GM18517 (cell line): Measurements from ENCODE around the gene GRID1.

Source experiments
- ATAC-seq: cut with Tn5 transposase; IDR thresholded peaks from one replicate; pipeline ENCODE4 v1.9.1; 2021; ENCODE audit warnings: mild to moderate bottlenecking, moderate library complexity; ENCODE audit not compliant: unreplicated experiment

The GRID1 gene

DNA sequence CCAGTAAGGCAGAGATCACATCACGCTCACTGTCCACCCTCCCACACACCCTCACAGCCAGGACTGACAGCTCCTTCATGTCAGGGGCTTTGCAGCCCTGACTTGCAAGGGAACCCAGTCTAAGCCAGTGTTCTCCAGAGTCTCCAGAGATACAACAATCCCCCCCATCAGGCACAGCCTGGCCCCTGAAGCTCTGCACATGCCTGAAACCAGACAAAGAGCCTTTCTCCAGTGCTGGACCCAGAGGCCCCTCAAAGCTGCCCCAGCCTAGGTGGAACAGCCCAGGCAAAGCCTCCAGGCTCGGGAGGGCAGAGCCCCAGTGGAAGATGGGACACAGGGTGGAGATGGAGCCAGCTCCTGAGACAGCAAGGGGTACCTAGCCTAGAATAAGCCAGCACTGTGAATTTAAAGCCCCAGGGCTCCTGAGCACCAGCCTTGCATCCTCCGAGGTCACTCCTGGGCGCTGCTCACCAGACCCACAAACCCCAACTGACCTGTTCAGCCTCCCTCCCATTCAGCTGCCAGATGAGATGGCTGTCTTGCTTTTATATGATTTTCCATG, 50.2 kb downstream of the GRID1 start:
- no peak for ATAC-seq

DNA sequence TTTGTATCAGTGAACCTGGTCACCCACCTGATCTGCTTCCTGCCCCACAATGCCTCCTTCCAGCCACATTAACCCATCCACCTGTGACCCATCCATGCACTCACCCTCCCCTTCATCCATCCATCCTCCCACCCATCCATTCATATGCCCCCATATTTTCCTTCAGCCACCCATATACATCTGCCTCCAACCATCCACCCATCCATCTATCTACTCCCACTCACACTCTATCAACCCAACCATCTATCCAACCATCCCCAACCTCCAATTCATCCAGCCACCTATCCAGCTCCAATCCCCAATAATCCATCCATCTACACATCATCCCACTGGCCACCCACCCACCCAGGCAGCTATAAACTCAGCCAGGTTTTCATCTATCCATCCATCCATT, 51.0 kb downstream of the GRID1 start:
- no peak for ATAC-seq

DNA sequence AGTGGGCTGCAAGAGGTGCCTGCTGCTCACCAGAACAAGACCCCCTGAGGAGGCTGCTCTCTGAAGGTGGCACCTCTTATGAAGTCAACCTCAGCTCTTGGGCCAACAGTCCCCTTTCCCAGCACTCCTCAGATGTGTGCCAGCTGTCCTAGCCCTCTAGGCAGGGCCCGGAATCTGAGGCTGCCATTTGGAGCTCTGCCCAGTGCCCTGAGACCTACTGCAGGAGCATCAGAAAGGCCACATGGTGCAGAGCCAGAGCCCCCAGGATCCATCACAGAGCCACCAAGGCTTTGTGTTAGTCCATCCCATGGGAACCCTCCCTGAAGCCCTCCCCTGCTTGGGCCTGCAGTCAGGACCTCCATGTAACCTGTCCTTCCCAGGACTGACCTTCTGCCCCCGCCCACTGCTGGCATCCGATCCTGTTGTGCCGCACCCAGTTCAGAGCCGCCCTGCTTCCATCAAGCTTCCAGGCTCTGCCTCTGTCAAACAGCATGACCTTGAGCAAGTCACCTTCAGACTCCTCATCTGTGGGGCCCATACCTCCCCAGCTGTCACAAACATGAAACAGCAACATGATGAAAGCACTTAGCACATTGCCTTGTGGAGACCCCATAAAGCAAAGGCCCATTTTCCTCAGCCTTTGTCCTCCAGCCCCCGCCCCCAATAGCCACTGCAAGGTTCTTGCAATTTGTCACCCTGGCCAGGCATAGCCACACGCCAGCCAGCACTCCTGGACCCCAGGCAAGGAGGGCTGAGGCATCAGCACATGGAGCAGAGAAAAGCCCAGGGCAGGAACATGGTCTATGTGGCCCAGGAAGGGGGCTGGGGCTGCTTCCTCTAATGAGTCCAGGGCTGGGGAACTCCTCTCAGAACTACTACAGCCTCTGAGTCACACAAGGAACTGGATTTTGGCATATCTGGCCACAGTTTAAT, 51.7 kb downstream of the GRID1 start:
- no peak for ATAC-seq

DNA sequence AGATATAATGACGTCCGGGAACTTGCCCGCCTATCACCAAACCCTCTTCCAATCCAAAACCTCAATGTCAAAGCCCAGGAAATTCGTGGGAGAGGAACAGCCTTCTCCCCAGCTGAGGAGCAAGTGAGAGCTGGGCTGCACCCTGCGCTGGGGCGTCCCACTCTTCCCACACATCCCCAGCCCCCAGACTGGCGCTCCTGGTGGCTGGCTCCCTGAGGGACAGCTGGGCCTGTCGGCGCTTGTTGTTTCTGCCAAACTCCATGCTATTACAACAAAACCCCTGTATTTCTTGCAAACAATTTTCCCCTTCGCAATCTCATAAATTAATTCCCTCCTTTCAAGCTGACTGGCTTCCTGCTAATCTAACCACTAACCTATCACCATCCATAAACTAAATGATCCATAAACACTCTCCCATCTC, 53.0 kb downstream of the GRID1 start:
- no peak for ATAC-seq

DNA sequence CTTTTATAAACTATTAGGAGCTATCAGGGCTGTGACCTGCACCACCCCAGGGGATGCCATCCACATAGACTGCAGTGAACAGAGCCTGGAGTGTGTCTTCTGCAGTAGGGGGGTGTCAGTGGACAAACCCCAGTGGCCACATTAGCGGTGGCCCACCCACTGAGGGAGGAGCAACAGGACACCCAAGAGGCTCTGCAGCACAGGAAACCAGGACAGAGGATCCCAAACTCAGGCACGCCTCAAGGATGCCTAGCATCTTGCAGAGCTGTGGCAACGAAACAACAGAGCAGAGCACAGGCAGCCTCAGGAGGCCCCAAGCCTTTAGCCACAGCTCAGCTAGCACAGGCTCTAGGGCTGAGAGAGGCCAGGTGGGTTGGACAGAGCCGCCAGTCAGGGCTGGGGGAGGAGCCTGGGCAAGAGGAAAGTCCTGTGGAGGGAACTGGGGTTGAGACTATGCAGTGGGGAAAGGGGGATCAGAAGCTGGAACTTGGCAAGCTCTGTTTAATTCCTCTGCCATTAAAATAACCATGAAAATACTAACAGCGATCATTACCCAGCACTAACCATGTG, 53.8 kb downstream of the GRID1 start:
- ATAC-seq, result no peak

DNA sequence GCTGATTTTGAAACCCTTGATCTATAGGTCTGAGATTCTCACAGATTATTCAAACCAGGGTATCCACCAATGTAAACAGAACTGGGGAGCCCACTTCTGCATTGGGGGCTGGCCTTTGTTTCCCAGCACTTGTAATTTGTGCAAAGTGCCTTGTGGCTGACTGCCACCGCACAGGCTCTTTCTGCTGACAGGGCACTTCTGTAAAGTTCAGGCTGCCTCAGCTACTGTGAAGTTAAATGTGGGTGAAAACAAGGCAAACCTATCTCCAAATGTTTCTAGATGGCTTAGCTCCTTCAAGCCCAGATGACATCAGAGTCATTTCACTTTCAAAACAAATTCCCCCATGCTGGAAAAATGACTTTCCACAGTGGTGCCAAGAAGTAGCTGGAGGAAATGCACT, 54.7 kb downstream of the GRID1 start:
- no peak for ATAC-seq

DNA sequence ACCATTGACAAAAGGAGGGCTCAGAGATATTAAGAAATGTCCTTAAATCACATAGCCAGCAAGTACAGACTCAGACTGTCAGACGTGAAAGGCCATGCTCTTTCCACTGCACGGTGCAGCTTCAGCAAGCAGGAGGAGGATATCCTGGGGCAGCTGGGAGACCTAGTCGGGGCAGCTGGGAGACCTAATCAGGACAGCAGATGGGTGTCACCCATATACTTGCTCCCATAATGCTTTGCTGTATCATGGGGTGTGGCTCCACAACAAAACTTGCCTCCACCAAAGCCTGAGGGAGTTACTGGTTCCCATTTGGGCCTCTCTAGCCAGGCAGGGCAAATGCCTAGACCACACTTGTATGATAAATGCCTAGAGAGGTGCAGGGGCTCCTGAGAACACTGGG, 55.4 kb downstream of the GRID1 start:
- no peak for ATAC-seq

DNA sequence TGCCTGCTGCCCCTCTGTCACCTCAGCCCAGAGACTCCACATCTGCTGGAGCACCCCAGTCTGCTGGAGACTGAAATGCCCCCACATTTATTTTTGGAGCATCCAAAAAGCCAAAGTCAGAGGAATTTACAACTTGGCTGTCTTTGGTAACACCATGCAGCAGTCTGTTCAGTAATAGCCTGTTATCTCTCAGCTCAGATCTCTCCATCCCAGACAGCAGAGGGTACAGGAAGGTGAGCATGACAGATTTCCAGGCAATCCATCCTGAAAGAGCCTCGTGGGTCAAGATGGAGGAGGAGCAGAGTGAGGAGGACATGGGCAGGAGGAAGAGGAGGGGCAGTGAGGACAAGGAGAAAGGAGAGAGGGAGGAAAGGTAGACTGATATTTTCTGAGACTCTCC, 55.9 kb downstream of the GRID1 start:
- no peak for ATAC-seq

DNA sequence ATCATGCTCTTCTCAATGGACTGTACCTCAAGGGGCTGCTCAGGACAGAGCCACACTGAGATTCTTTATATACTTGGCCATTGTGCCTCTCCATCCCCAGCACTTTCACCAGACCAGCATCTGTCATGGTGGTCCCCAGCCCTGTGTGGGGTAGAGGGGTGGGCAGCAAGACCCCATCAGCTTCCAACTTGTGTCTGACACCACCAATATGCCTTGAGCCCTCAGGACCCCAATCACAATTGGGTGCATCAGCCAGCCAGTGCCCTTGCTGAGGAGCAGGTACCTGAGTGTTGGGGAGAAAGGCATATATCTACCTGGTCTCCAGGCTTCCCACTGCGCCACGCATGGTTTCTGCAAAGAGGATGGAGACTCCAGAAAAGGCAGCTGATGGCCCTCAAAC, 56.3 kb downstream of the GRID1 start:
- ATAC-seq, result no peak

DNA sequence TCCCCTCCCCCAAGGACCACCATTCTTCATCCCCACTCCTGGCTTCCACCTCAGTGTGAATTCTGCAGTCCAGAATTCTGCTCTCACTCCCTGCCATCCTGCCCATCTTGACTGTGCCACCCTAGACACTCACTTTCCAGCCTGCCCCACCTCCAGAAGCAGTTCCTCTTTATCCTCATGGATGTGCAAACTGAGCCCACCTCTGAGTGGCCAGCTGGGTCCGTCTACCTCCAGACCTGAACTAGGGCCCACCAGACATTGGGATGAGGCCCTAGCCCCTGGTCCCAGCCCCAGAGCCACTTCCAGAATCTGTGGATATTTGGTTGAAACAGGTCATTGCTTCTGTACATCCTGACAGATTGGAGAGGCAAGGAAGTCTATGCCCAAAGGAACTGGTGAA, 58.5 kb downstream of the GRID1 start:
- ATAC-seq, result no peak

DNA sequence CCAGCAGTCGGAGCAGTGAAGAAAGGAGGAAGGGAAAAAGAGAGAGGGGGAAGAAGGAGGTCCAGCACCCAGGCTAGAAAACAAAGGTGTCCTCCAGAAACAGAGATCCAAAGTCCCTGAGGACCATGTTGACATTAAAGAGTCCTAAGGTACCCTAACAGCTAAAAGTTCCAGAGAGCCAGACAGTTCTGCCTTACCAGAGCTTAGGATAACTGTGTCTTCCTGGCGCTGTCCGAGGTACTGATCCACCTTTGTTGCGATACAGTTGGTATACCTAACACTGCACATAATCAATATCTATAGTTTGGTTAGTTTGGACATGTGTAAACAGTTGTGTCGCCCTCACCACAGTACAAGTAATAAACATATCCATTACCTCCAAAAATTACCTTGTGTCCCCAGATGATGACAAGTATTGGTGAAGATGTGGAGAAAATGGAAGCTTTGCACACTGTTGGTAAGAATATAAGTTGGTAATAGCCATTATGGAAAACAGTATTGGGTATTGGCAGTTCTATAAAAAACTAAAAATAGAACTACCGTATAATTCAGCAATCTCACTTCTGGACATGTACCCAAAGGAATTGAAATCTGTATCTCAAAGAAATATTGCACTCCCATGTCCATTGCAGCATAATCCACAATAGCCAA, 59.8 kb downstream of the GRID1 start:
- no peak for ATAC-seq

DNA sequence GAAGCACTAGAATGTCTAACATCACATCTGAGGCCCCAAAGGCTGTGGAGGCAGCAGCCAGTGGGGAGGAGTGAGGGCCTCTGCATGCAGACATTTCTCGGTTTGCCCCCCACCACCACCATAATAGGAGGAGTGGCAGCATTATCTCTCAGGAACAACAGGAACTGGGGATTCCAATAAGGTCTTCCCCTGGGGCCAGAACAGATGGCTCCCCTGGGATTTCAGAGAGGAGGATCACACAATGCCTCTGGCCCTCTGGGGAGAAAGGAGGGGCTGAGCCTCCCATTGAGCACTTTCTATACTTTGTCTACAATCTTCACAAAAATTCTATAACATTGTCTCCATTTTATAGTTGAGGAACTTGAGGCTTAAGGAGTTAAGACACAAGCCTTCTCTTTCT, 61.1 kb downstream of the GRID1 start:
- no peak for ATAC-seq

DNA sequence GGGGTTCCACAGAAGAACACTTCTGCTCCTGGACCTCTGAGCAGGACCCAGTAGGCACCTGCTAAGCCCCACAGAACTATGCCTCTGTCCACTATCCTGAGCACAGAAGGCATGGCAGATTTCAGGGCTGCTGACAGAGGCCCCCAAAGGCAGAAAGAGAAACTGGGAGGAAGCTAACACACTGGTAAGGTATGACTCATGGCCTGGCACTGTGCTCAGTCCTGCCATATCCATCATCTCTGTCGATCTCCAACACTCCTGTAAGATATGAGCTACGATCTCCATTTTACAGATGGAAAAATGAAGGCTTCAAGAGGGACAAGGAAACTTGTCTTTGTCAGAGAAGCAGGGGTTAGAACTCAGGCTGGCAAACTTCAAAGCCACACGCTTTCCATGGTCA, 62.2 kb downstream of the GRID1 start:
- ATAC-seq, result no peak

DNA sequence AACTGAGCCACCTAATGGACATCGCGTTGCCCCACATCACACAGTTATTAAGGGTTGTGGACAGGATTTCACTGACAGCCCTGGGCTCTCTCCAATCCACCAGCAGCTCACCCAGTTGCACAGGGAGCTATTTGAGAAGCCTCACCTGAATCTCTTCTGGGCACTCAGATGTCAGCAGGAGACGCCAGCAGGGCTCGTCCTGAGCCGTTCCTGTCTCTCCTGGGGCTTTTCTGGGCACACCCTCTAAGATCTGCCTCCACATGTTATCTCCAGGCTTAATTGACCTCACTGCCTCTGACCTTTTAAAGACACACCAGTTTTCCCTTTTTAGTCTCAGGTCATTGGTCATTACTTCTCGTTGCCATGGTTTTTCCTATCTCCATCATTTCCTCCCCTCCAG, 63.0 kb downstream of the GRID1 start:
- no peak for ATAC-seq

DNA sequence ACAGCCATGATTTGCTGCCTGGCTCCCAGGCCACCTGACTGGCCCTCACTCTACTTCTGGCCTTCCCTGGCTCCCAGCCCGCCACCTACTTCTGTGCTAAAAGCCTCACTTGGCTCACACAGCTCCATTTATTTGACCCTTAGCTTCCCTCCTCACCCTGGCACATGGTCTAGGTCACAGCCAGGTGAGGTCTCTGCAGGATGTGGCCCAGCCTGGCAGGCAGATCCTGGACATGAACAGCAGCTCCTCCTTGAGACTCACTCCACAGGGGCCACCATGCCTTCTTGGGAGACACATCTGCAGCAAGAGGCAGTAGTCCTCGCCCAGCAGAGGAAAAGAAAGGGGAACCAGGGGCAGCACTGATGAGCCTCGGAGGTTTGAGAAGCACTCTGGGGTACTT, 64.6 kb downstream of the GRID1 start:
- no peak for ATAC-seq

DNA sequence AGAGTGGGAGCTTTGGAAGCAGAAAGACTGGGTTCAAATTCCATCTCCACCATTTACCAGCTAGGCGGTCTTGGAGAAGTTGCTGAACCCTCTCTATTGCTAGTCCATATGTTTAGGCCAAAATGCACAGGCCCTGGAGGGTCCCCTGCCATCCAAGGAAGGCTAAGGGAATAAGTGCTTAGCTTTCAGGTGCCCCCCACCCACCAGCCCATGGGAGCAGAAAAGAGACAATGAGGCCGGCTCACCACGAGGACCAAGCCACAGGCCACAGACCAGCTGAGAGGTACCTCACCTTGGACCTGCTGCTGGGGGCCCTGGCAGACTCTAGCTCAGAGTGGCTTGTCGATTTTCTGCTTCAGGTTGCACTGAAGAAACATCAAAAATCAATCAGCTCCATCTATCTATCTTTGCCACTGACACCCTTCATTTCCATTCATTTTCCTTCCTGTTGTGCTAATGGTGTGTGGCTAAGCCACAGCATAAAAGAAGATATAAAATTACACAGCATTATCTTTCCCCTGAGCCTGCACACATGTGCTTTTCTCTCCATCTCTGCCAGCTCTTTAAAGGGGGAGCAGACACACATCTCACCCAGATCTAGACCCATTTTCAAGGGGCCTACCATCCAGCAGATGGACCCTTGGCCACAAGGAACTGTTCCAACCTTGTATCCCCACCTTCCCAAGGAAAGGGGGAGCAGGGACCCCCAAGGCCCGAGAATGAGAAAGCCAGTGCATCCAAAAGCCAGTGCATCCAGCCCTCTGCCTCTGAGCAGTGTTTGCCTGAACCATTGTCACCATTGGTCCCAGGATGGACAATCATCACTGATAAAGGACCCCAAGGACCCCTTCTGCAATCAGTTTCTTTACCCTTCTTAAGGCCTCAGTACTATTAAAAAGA, 65.4 kb downstream of the GRID1 start:
- no peak for ATAC-seq

DNA sequence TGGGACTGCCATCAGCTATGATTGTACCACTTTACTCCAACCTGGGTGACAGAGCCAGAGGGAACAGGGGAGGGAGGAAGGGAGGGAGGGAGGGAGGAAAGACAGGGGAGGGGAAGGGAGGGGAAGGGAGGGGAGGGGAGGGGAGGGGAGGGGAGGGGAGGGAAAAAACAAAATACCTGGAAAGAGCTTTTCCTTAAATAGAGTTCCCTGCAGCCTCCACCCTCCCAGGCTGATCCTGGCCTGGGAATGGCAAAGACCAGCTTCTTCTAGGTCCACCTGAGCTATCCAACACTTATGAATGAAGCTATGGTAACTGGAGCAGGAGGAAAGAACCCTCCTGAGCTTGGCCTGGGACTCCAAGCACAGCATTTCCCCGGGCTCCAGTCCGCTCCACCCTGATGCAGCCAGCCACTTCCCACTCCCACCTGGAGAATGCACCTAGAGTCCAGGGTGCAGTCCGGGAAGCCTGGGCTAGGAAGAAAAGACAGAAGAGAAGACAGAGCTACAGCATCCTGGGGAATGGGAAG, 66.1 kb downstream of the GRID1 start:
- no peak for ATAC-seq

DNA sequence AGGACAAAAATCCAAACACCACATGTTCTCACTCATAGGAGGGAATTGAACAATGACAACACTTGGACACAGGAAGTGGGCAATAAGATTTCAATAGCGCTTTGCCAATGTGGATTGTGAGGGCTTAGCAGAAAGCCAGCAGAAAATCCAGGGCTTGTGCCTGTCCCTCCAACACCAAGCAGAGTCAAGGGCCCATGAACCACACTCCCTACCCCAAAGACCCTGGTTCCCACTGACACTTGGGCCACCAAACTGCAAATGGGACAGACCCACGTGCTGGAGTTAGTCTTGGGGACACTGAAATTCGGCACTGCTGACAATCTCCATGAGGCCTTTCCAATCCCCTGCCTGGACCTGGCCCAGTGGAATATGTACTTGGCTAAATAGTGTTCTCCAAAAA, 67.0 kb downstream of the GRID1 start:
- ATAC-seq, result no peak

DNA sequence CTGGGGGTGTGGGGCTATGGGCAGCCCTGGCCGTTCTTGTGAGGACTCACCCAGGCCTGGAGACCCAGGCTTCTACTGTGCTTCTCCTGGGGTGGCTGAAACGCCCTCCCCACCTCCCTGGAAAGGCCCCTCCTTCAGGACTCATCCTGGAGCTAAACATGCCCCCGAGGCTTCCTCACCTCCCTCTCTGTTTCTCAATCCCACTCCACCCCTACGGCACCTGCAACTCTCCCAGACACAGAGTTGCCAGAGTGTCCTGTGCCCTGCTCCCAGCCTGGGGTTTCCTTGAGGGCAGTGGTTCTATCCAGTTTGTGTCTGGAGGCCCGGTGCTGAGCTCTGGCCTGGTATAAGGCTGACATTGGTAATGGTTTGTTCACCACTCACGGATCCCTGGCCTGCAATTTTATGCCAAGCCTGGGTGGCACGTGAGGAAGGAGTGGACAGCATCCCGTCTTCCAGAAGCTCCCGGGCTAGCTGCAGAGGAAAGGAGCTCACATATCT, 68.0 kb downstream of the GRID1 start:
- no peak for ATAC-seq

DNA sequence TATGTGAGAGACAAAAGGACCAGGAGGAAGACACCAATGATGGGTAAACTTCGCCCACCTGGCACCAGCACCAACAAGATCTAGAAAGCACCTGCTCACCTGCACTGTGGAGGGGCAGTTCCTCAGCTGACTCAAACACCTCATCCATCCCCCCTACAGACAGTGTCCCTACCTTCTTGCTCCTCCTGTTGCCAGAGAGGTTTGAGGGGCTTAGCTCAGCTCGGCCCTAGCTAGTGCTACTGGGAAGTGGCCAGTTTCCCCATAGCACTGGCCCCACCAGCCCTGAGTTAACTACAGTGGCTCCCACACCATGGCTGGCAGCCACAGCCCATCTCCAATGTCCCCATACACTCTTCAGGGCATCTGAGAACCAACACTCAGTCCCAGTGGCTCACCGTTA, 70.8 kb downstream of the GRID1 start:
- ATAC-seq, result no peak
